GM21381 (cell line): ENCODE data around the gene LAMP1.
"Not testable (repeated sequence)": the region's sequence is repeated elsewhere in the genome, so short reads cannot be mapped to it uniquely, and the experiment has no call there.

Experiments used
- ATAC-seq: cut with Tn5 transposase; IDR thresholded peaks from one replicate; pipeline ENCODE4 v1.9.1; 2021; ENCODE audit warnings: mild to moderate bottlenecking, moderate library complexity; ENCODE audit not compliant: unreplicated experiment

The LAMP1 gene, protein sequence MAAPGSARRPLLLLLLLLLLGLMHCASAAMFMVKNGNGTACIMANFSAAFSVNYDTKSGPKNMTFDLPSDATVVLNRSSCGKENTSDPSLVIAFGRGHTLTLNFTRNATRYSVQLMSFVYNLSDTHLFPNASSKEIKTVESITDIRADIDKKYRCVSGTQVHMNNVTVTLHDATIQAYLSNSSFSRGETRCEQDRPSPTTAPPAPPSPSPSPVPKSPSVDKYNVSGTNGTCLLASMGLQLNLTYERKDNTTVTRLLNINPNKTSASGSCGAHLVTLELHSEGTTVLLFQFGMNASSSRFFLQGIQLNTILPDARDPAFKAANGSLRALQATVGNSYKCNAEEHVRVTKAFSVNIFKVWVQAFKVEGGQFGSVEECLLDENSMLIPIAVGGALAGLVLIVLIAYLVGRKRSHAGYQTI

GRCh38 chr13:113296823-113297369 lies at the start of gene LAMP1:
TSS of gene LAMP1 (plus strand) at chr13:113297239. CDS start at chr13:113297435, 196 bp downstream.
- peak; percentile 85 for ATAC-seq

GRCh38 chr13:113252516-113253095 lies 44.4 kb upstream of the LAMP1 start:
- ATAC-seq = no peak

GRCh38 chr13:113257908-113258307 lies 39.1 kb upstream of the LAMP1 start:
- not testable (repeated sequence) for ATAC-seq

- no peak for ATAC-seq
These were observed 38.6 kb upstream of the LAMP1 start for GRCh38 chr13:113258321-113259054.

DNA sequence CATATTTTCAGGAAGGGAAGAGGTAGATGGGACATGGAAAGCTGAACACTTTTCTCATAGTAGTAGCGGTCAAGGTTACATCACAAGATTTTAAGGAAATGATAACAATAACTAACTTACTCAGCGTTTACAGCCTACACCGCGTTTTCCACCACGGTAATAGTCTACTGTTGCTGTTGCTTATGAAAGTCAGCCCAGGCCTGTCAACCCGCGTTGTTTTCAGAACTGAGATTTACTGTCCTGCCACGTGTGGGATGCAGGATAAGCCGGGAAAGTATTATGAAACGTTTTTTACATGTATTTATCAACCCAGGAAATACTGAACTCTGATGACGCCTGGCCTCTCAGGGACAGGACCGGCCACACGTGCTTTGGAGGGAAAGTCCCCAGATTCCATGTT lies 36.0 kb upstream of the LAMP1 start:
- ATAC-seq = no peak

DNA sequence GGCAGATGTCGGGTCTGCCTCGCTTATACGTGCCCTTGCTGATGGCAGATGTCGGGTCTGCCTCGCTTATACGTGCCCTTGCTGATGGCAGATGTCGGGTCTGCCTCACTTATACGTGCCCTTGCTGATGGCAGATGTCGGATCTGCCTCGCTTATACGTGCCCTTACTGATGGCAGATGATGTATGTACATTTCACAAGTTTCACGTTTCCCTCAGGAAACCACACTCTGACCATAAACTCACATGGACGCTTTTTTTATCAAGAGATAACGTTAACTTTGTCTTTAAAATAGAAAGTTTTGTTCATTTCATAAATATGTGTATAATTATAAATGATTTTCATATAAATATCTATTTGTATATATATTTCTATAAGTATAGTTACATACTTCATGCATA lies 34.0 kb upstream of the LAMP1 start:
- ATAC-seq = not testable (repeated sequence)

DNA sequence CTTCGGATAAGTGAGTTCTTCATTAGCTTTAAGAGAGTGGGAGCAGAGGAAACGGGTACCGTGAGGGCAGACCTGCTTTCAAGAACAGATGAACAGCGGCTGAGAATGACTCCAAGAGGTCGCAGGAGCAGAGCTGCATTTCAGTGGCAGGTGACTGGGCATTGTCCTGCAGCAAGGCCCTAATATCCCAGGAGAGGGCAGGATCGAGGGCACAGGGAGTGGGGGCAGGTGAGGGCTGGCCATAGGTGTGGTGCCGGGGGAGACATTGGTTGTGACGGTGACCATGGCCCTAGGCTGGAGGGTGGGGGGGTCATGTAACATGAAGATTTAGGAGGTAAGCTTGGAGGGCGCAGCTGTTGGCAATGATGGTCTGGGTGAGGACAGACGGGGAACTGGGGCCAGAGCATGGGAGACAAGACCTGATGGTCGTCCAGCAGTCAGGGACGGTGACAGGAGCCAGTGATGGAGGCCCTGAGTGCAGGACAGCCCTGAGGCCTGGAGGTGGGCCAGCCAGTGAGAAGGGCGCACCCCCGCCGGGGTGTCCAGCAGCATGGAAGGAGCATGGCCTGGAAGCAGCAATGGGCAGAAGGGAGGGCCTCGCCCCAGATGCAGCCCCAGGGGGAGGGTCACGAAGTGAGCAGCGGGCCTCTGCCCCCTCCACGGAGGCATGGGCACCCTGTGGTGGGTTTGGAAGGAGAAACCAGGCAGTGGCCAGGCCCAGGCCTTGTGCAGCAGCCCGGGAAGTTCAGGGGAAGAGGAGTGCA lies 29.2 kb upstream of the LAMP1 start:
- ATAC-seq = no peak

DNA sequence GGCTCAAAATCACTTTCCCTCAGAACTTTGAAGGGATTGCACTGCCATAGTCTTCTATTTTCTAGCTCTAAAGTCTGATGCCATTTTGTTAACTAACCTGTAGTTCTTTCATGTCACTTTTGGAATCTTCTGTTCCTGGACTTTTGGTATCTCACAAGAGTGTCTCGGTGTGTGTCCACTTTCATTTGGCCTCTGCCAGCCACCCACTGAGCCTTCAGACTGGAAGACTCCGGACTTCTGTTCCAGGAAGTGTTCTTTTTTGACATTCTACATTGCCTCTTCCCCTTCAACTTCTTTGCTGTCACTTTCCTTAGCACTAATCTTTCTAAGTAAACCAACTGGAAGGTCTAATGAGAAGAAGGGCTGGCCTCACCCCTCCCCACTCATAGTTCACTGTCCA lies 25.0 kb upstream of the LAMP1 start:
- no peak for ATAC-seq

GRCh38 chr13:113272701-113273181 lies 24.3 kb upstream of the LAMP1 start:
- no peak for ATAC-seq

GRCh38 chr13:113273321-113273720 lies 23.7 kb upstream of the LAMP1 start:
- no peak for ATAC-seq

GRCh38 chr13:113273851-113274590 lies 23.0 kb upstream of the LAMP1 start:
- no peak for ATAC-seq

DNA sequence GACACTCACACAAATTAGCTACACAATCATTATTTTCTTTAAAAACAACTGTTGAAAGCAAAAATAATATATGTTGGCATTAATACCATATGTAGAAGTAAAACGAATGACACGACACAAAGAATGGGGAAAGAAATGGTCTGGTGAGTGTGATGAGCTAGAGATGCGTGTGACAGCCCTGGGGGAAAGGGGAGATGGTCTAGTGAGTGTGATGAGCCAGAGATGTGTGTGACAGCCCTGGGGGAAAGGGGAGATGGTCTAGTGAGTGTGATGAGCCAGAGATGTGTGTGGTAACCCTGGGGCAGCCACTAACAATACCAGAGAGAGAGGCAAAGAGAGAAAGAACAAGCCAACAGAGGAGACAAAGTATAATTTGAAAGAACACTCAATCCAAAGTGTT lies 22.3 kb upstream of the LAMP1 start:
- ATAC-seq = no peak

DNA sequence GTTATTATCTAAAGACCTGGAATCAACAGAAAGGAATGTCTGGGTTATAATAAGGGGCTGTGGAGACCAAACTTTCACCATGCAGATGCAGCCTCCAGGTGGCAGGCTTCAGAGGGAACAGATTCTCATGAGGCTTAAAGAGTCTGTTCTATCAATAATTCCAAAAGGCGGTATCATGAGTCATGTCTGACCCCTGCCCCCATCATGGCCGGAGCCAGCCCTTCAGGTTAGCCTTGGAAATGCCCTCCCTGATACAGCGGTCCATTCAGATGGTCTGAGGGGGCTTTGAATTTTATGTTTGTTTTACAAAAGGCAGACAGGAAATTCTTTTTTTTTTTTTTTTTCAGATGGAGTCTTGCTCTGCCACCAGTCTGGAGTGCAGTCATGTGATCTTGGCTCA lies 21.7 kb upstream of the LAMP1 start:
- ATAC-seq = no peak

- ATAC-seq = no peak
These were observed 16.9 kb upstream of the LAMP1 start for GRCh38 chr13:113280126-113280525.

- no peak for ATAC-seq
These were observed 13.1 kb upstream of the LAMP1 start for GRCh38 chr13:113283904-113284303.

GRCh38 chr13:113288880-113289279 lies 8.2 kb upstream of the LAMP1 start:
- ATAC-seq = no peak

- ATAC-seq = no peak
These were observed 5.9 kb upstream of the LAMP1 start for GRCh38 chr13:113291129-113291528.

DNA sequence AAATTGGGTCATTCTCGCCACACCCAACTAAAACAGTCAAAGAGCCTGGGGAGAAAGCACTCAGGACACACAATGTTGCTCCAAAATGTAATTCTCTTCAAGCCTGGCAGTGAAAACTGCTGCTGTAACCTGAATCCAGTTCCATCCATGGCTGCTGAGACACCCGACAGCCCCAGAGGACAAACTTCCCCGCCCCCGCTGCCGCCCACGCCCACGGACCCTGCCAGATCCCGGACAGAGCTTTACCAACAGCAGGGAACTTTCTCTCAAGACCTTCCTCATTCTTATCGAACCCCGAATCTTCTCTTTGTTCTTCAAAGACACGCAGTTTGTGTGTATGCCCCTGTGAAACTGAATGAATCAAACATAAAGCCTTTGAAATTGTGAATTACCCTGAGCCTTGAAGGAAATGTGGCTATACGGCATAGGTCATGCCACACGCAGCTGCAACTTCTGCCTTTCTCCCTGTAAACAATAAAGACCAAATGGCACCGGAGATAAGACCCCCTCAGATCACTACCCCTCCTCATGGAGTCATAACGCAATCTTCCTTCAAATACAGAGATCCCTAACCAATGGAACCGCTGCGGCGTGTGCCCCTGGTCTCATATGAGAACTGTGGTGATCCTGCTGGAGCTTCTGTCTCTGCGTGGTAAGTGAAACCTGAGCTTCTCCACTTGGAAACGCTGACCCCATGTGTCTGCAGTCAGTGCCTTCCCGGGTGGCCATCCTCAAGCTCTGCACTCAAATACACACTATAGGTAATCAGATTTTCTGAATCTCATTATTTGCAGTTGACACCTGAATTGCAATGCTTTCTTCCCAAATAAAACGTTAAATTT lies 4.8 kb upstream of the LAMP1 start:
- no peak for ATAC-seq

DNA sequence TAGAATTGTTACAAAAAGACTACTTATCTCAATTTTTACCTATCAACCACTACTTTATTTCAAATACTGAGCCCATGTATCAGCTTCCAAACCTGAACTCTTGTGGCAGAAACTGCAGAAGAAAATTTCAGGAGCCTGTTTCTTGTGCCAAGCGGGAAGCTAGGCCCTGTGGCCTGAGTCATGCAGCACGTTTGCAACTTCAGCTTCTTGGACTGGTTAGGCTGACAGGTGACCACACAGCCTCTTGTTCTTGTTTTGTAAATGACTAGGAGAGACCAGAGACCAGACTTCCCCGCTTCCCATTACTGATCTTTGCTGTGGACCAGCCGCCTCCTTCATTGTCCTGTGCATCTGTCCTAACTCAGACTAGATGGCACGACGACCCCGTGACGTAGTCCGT lies 3.4 kb upstream of the LAMP1 start:
- ATAC-seq = no peak
